Aorta (tissue), 5 donors: Measurements from ENCODE around the gene HS3ST6. TPM values are rescaled to one million over a fixed set of nuclear protein-coding genes. Genes with fewer than 3 reads are reported as not detected.
"Not testable (repeated sequence)": the region's sequence is repeated elsewhere in the genome, so short reads cannot be mapped to it uniquely, and the experiment has no call there.

Experiments used
- ATAC-seq: fragments of 200-7000 bp; cut with Tn5 transposase; one replicate; pipeline ENCODE4 v1.9.1; 2022; ENCODE audit warnings: moderate library complexity; ENCODE audit not compliant: low FRiP score
- DNase-seq, 2 donors: peaks; one replicate each; pipeline ENCODE4 v3.0.0-alpha.2; 2020
- H3K27ac ChIP-seq, 2 donors: one replicate each; pipeline ENCODE4 v1.5.1; 2013; ENCODE audit warnings: low read length in 2 of 2, mild to moderate bottlenecking in 2 of 2, moderate library complexity in 2 of 2, control low read depth in 1 of 2, inconsistent platforms in 1 of 2, low read depth in 1 of 2
- H3K27me3 ChIP-seq, 2 donors: one replicate each; pipeline ENCODE4 v1.6.1; 2013; ENCODE audit warnings: control low read depth in 1 of 2, low read length in 1 of 2, mild to moderate bottlenecking in 1 of 2, moderate library complexity in 1 of 2; ENCODE audit not compliant: insufficient read depth in 2 of 2, control insufficient read depth in 1 of 2
- H3K36me3 ChIP-seq, 2 donors: one replicate each; pipeline ENCODE4 v1.6.1; 2013; ENCODE audit warnings: control low read depth in 1 of 2, low read length in 1 of 2, mild to moderate bottlenecking in 1 of 2; ENCODE audit not compliant: insufficient read depth in 2 of 2, control insufficient read depth in 1 of 2
- H3K4me1 ChIP-seq, 2 donors: one replicate each; pipeline ENCODE4 v1.6.1; 2013; ENCODE audit warnings: low read length in 2 of 2, control low read depth in 1 of 2, mild to moderate bottlenecking in 1 of 2, moderate library complexity in 1 of 2; ENCODE audit not compliant: insufficient read depth in 2 of 2, control insufficient read depth in 1 of 2
- H3K4me3 ChIP-seq, 2 donors: one replicate each; pipeline ENCODE4 v1.5.1; 2013; ENCODE audit warnings: low read length in 2 of 2, control low read depth in 1 of 2, mild to moderate bottlenecking in 1 of 2
- H3K9me3 ChIP-seq: one replicate; pipeline ENCODE4 v1.6.1; 2013; ENCODE audit warnings: mild to moderate bottlenecking, low read length; ENCODE audit not compliant: control insufficient read depth
- WGBS, 2 donors: extraction: QIAGEN DNeasy Blood & Tissue Kit; methylation state at CpG; one replicate each; pipeline ENCODE4 v1.1.7; 2013; 5-methylcytosine and 5-hydroxymethylcytosine counted together
- intact Hi-C, 2 donors: fragments of 100-400 bp; cut with DNase I; formaldehyde crosslinking; loops; one replicate each; pipeline versions ENCODE4 v1.14.2 to v1.15.0; 2022
- polyA plus RNA-seq, 2 donors: library from polyadenylated mRNA; stranded (reverse); fragments of 200-250 nt; gene quantifications; one replicate each; pipeline ENCODE4 v1.2.3, GENCODE V29; 2013
- total RNA-seq, 2 donors: library from RNA; stranded (reverse); fragmentation: NEBNext Ultra II Directional; extraction: Animal tissue kit (Norgen Biotek cat#: 25700); gene quantifications; one replicate each; pipeline ENCODE4 v1.2.1, GENCODE V29; 2021
- donor health status: healthy with polysubstance abuse.
- donor health status: Bipolar disorder and iron deficiency.
- donor health status: DM: no; HTN: no; CAD: no.
- donor health status: DM: no; HTN: no; CAD: no.
- donor health status: DM: yes; HTN: yes; CAD: no.

Gene HS3ST6
- total and polyA plus RNA-seq, 4 donors, result 1.1 TPM; not detected in 3

DNA sequence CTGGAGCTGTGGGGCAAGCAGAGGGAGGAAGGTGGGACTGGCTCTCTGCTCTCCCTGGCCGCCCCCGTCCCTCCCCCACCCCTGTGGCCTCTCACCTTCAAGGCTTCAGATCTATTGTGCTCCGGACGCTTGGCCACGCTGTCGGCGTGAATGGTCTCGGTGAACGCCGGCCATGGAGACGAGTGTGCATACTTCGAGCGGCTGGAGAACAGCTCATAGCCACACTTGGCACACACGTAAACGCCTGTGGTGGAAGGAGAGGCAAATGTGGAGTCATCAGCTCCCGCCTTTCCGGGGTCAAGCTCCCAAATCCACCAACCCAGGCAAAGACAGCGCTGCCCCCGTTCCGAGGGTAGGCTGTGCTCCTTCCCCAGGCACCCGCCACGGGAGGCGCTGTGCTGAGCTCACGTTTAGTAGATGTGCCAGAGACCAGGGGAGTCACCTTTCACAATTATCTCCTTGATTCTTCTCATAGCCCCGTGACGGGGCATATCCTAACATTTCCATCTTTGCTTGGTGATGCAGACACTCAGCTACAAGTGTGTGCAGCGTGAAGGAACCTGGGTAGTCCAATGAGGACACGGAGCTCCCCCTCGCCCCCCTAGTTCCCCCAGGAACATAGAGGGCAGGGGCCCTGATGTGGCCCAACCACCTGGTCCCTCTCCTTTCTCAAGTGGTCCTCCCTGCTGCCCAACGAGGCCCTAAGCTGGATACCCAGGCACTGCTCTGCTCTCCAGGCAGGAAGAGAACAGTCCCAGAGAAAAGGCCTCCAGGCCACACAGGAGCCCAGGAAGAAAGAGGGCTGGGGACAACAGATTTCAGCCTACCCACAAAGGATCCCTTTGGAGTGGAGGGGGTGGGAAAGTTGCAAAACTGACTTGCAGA, 23.2 kb upstream of the HS3ST6 start:
- H3K4me1 ChIP-seq, result no peaks in the 10 kb centered on the region
- no peak overlapping the region for H3K27ac ChIP-seq
- no peaks in the 10 kb centered on the region for H3K9me3 ChIP-seq
- intact Hi-C loops, result no loop called here
- ATAC-seq (no peak), DNase-seq (peak in 1 of 2 donors; percentile 70)
- peaks cover 0 to 4% of the 10 kb centered on the region in 2 donors for H3K36me3 ChIP-seq
- WGBS, 2 donors, result 88% methylated on average over 30 of the region's 30 CpGs
- H3K4me3 ChIP-seq, result no peak overlapping the region
- no peaks in the 10 kb centered on the region for H3K27me3 ChIP-seq

DNA sequence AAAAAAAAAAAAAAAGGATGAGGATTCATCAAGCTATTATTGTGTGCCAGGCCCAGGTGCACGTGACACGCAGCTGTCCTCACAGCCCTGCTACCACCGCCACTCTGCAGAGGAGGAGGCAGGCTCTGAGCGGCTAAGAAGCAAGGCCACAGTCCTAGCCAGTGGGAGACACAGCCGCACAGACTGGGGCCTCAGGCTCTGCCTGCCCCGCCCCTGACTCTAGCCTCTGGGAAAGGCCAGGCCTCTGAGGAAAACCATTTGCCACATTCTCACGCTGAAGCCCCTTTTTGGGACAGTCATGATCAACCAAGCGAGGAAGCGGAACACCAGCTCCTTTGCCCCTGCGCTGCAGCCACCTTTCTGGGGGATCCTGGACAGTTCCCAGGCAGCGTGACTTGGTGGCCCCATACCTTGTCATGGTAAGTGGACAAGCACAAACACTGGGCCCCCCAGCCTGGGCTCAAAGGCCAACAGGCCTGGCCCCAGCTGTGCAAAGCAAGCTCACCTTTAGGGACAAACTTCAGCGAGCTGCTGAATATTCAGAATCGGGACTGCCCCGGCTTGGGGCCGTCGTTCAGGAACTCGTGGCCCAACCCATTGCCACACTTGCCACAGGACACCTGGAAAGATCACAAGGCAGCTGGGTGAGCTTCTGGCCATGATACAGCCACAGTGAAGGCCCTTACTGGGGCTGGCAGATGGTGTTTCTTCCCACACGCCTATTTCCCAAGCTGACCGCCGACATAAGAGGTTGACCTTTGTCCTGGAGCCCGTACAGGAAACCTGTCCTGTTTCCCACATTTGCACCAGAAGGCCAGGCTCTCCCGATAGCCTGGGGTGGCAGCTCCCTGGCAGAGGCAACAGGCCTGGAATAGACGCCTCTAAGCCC, 22.3 kb upstream of the HS3ST6 start:
- H3K4me1 ChIP-seq, result no peaks in the 10 kb centered on the region
- no peak overlapping the region for H3K27ac ChIP-seq
- H3K27me3 ChIP-seq, result no peaks in the 10 kb centered on the region
- intact Hi-C loops, result no loop called here
- ATAC-seq (no peak), DNase-seq (peak in 1 of 2 donors; percentile 64)
- H3K36me3 ChIP-seq, result peaks cover 0 to 4% of the 10 kb centered on the region in 2 donors
- no peak overlapping the region for H3K4me3 ChIP-seq
- no peaks in the 10 kb centered on the region for H3K9me3 ChIP-seq
- 93% methylated on average over 23 of the region's 23 CpGs for WGBS, 2 donors

DNA sequence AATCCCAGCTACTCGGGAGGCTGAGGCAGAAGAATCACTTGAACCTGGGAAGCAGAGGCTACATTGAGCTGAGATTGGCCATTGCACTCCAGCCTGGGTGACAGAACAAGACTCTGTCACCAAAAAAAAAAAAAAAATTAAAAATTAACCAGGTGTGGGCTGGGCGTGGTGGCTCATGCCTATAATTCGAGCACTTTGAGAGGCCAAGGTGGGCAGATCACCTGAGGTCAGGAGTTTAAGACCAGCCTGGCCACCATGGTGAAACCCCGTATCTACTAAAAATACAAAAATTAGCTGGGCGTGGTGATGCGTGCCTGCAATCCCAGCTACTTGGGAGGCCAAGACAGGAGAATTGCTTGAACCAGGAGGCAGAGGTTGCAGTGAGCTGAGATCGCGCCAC, 21.6 kb upstream of the HS3ST6 start:
- H3K4me3 ChIP-seq, H3K4me1 ChIP-seq, H3K27ac ChIP-seq, H3K36me3 ChIP-seq, H3K9me3 ChIP-seq, intact Hi-C loops, H3K27me3 ChIP-seq, ATAC-seq, DNase-seq: not testable (repeated sequence)
- WGBS, 2 donors, result 94 to 98% methylated on average over 8 of the region's 8 CpGs

DNA sequence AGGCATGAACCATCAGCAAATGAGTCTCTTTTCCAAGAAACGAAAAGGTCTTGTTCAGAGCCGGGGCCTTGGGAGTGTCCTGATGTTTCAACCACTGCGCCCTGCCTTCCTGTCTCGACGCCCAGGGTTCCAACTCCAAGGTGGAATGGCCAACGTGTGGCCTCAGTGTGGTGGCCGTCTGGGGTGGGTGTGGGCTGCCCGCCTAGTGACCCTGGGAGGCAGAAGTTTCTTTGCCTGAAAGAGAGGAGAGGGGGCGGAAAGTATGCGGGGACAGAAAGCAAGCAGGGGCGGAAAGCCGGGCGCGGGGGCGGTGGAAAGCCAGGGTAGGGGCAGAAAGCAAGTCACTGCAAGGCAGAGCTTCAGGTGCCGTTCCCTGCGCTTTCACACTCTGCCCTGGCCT, 20.7 kb upstream of the HS3ST6 start:
- no peak for ATAC-seq
- Histone ChIP-seq H3K4me3 (no peak overlapping the region), H3K9me3 (no peaks in the 10 kb centered on the region), H3K27ac (no peak overlapping the region), H3K4me1 (no peaks in the 10 kb centered on the region), H3K27me3 (no peaks in the 10 kb centered on the region), H3K36me3 (peaks cover 0 to 4% of the 10 kb centered on the region in 2 donors)
- intact Hi-C loops, result no loop called here
- WGBS, 2 donors, result 92 to 94% methylated on average over 16 to 17 of the region's 17 CpGs
- DNase-seq, result peak in 1 of 2 donors; percentile 71

DNA sequence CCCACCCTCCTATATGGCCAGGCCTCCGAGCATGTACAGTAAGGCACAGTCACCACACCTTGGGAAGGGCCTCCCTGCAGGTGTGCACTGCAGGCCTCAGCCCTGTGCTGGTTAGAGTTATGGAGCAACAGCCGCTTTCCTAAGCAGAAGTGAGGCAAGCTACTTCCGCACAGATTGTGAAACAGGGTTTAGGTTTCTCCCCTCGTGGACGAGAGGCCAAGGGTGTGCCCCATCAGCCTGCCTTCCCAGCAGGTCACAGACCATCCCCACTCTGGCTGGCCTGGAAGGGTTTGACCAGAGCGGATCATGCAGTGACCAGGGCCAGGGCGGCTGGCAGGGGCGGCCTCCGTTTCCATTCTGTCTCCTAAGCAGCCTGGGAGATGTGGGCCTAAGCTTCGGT, 20.1 kb upstream of the HS3ST6 start:
- H3K4me3 ChIP-seq, result no peak overlapping the region
- intact Hi-C loops, result no loop called here
- DNase-seq, result peak in 1 of 2 donors; percentile 66
- H3K27me3 ChIP-seq, result no peaks in the 10 kb centered on the region
- WGBS, 2 donors, result 93 to 96% methylated on average over 10 of the region's 10 CpGs
- ATAC-seq, result no peak
- no peaks in the 10 kb centered on the region for H3K4me1 ChIP-seq
- H3K9me3 ChIP-seq, result no peaks in the 10 kb centered on the region
- H3K36me3 ChIP-seq, result peaks cover 0 to 4% of the 10 kb centered on the region in 2 donors
- H3K27ac ChIP-seq, result no peak overlapping the region

- Histone ChIP-seq H3K36me3 (peaks cover 0 to 4% of the 10 kb centered on the region in 2 donors), H3K4me3 (no peak overlapping the region), H3K27me3 (no peaks in the 10 kb centered on the region), H3K9me3 (no peaks in the 10 kb centered on the region), H3K27ac (no peak overlapping the region), H3K4me1 (no peaks in the 10 kb centered on the region)
- ATAC-seq (no peak), DNase-seq (peak in 1 of 2 donors; percentile 56)
- WGBS, 2 donors, result 92 to 93% methylated on average over 11 of the region's 11 CpGs
- intact Hi-C loops, result no loop called here
Observed at GRCh38 chr16:1936945-1937479, 18.8 kb upstream of the HS3ST6 start.

- H3K4me1 ChIP-seq, result no peaks in the 10 kb centered on the region
- intact Hi-C loops, result no loop called here
- DNase-seq, result peak in 1 of 2 donors; percentile 67
- 62 to 64% methylated on average over 23 of the region's 23 CpGs for WGBS, 2 donors
- H3K36me3 ChIP-seq, result no peaks in the 10 kb centered on the region
- H3K9me3 ChIP-seq, result no peaks in the 10 kb centered on the region
- no peaks in the 10 kb centered on the region for H3K27me3 ChIP-seq
- no peak overlapping the region for H3K27ac ChIP-seq
- ATAC-seq, result no peak
- H3K4me3 ChIP-seq, result no peak overlapping the region
Observed at GRCh38 chr16:1933097-1933661, 15.0 kb upstream of the HS3ST6 start.
